UCSD-AML1 (cell line): Measurements from ENCODE around the gene CCDC85C.

ENCODE experiments used
- DNase-seq: peaks from one replicate; lab custom pipeline; 2025; ENCODE audit not compliant: unreplicated experiment; lab: John Stamatoyannopoulos, UW

CCDC85C gene

DNA sequence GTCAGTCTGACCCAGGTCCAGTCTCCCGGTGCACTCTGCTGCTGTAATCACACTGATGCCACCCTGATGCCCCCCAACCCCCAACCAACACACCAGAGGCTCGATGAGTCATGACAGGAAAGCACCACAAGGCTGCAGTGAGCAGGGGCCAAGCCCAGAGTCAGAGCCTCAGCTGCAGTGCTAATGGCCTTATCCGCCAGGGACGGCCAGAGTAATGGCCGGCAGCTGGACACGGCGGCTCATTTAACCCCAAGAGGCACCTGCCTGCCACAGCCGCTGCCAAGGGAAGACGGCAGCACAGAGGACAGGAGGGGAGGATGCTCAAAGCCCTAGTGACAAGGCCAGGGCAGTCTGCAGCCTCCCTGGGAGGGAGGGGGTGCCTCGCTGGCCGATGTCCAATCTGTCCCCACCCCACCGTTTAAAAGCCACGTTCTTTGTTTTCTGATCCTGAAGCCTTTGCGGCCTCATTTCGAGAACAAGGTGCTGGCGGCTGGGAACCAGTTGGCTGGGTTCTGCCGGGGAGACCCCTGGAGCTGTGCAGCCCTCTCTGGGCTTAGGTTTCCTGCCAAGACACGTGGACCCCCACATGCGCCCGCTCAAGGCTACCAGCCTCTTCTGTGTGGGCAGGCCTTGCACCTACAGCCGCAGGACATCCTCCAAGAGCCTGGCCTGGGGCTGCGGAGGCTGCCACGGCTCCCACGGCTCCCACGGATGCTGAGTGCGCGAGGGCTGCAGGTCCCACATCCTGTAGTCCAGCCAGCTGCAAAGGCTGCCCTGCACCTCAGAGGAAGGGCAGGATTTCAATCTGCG, 13.1 kb downstream of the CCDC85C start:
- no peak for DNase-seq

DNA sequence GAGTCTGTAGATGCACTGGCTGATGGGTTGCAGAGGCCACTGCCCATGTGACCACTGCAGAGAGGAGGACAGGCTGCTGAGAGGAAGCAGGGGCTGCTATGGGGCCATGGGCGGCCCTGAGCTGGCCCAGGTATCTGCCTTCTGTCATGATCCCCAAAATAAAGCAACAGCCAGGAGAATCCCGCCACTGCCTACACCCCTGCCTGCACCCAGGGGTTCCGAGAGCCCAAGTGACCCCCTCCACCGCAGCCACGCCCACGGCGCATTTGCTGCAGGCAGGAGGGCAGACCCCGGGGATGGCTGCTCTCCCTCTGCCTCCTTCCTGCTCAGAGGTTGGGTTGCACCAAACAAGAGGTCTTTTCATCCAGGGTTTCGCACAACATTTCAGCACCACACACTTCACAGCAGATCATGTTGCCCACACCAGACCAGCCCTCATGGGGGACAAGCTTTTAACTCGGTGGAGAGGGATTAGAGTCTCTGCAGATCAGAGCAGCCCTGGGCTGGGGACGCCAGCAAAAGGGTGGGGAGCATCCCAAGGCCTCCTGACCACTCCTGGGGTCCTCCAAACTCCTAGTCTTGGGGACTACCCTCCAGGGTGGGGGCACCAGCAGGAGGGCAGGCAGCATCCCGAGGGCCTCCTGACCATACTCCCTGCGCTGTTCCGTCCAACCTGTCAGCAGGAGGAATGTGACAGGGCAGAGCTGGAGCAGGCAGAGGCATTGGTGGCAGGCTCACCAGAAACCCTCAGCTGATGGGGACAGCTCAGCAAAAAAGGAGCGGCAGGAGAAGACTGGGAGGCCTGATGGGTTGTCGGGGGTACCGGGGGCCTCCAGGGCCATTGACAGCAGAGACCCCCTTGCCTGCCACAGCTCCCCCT, 14.1 kb downstream of the CCDC85C start:
- no peak for DNase-seq

DNA sequence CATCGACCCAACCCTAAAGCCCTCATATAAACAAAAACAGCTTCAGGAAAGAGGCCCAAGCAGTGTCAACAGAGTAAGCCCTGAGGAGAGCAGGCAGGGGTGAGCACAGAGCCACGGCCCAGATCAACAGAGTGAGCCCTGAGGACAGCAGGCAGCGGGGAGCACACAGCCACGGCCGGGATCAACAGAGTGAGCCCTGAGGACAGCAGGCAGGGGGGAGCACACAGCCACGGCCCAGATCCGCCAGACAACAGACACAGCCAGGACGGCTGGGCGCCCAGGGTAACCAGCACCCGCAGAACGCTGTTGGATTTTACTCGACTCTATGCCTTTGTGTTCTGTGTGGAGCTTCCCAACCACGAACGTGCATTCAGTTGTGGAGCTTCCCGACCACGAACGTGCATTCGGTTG, 15.0 kb downstream of the CCDC85C start:
- no peak for DNase-seq

DNA sequence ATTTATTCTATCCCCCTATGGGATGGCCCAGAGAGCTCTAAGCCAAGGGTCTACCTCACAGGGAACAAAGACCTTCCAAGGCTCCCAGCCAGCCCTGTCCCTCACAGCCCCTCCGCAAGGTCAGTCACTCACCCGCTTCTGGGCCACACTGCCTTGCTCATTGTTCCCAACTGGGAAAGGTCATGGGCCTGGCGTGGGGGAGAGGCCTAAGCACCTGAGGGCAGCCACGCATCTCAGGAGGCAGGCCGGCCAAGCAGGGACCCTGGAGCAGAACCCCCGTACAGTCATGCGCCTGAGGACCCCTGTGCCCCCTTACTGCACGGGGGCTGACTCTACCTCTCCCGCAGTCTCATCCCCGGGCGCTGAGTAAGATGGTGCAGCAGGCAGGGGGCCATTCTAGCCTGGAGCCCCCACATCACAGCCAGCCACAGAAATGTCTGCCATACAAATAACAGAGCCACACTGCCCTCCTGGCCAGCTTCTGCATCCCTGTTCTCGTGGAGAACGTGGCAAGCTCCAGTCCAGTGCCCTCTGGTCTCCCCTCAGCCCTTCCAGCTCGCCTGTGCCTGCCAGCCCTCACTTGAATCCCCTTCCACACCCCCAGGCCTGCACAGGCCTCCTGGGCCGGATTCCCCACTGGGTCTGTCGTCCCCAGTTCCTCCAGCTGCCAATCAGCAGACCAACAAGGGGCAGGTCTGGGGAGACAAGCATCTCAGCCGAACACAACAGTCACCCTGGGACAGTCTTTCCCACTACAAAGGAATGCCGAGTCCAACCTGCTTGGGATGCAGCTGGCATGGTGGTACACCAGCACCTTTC, 16.3 kb downstream of the CCDC85C start:
- no peak for DNase-seq

DNA sequence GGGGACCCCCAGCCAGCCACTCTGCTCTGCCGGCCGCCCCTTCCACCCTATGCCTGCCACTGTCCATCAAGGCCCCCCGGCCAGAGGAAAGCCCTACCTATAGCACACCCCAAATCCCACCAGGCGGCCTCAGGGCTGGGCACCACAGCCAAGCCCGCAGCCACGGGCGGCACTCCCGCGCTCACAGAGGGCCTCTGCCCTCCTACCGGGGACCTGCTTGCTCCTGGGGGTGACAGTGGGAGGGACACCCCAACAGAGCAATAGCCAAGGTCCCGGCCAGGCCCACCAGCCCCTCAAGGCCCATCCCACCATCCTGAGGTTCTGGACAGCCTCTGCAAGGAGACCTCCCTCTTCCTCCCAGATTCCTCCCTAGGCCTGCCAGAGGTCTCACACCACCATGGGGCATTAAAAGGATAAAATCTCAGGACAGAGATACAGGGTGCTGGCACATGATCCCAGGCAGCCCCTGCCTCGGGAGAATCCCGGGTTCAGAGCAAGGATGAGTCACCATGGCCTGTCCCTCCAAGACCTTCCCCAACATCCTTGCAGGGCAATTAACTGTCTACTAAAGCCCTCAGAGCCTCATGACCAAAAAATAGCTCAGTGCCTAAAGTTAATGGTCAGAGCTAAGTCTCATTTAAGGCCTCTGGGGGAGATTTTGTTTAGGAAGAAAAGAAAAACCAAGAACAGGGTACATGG, 17.1 kb downstream of the CCDC85C start:
- no peak for DNase-seq

DNA sequence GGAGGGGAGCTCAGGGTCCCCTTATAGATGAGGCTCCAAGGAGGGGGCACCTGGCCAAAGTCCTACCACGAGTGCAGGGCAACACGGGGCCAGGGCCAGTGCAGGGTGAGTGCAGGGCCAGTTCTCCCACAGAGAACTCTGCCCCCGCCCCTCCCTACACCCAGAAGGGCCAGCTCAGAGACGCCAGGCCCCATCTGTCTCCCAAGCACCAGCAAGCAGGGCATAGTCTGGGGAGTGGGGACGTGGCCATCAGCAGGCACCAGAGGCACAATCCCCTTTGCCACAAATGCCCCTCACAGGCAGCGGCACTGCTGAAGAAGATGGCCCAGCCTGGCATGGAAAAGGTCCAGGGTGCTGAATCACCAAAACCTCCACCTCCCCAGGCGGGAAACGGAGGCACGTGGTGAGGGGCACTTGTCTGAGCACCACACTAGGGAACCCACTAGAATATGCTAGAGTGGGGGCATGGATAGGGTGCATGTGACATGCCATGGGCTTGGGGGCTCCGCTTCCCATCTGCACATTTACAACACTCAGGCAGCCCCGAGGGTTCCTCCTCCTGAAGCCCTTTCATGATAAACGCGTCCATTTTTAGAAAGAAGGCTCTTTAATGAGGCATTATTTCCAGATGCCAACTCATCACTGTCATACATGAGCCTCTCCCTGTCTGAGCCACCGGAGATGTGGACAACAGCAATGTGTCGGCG, 17.8 kb downstream of the CCDC85C start:
- DNase-seq, result no peak

DNA sequence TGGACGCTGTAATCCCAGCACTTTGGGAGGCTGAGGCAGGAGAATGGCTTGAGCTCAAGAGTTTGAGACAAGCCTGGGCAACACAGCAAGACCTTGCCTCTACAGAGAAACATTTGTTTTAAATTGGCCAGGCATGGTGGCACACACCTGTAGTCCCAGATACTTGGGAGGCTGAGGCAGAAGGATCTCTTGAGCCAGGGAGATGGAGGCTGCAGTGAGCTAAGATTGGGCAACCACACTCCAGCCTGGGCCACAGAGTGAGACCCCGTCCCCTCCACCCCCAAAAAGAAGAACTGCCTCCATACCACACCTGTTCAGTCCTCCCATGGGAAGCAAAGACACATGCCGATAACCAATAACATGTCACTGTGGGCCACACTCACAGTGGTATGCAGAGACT, 19.2 kb downstream of the CCDC85C start:
- DNase-seq, result no peak

DNA sequence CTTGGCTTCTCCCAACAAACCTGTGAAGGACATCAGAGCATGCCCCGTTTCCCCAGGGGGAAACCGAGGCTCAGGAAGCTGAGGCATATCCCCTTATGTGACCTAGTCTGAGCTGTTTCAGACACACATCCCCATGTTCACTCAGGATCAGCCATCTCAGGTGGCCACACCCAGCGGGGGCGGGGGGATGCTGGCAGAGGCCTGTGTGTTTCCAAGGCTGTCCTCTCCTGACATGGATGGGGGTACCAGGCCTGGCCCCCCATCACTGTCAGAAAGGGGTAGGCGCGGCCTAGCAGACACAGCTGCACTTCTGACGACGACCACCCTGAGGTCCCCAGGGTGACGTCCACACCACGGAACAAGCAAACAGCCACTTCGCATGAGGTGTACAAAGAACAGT, 22.1 kb downstream of the CCDC85C start:
- DNase-seq, result no peak

DNA sequence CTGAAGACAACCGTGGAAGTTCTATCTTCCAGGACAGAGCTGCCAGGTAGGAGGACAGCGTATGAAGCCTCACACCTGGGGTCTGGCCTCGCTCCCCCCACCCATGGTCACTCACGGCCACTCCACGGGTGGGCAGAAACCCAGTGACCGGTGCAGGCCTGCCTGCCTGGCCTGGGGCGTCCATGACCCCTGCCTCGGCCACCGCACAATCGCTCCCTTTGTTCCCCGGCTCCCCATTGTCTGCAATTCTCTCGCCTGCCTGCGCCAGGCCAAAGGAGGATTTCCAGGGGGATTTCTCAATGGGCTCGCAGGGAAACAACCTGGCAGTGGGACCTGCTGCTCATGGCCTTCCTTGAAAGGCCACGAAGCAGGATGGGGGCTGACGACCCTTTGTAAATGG, 22.6 kb downstream of the CCDC85C start:
- no peak for DNase-seq

DNA sequence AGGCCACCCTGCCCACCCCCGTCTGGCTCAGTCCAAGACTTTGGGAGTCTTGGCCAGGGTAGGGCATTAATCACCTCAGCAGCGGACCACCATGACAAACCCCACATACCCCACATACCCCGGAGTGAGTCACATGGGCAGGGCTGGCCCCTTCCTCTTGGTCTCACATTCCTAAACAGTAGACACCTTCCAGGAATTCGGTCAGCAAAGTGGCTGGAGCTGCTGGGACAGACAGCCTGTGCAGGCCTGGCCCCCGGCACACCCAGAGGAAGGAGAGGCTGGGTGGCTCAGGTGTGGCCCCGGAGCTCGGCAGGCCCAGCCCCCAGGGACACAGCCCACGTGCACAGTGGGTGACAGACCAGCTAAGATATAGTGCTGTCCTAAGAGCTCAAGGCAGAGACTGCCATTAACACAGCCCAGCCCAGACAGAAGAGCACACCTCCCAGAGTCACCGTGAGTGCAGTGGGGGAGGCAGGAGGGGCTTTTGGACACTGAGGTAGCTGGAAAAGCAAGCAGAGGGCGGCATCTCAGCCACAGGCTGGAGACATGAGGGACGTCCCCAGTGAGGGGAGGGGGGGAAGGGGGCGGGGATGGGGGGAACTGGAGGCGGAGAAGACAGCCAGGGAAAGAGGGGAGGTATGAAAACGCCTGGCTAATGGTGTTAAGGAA, 24.0 kb downstream of the CCDC85C start:
- DNase-seq, result no peak

DNA sequence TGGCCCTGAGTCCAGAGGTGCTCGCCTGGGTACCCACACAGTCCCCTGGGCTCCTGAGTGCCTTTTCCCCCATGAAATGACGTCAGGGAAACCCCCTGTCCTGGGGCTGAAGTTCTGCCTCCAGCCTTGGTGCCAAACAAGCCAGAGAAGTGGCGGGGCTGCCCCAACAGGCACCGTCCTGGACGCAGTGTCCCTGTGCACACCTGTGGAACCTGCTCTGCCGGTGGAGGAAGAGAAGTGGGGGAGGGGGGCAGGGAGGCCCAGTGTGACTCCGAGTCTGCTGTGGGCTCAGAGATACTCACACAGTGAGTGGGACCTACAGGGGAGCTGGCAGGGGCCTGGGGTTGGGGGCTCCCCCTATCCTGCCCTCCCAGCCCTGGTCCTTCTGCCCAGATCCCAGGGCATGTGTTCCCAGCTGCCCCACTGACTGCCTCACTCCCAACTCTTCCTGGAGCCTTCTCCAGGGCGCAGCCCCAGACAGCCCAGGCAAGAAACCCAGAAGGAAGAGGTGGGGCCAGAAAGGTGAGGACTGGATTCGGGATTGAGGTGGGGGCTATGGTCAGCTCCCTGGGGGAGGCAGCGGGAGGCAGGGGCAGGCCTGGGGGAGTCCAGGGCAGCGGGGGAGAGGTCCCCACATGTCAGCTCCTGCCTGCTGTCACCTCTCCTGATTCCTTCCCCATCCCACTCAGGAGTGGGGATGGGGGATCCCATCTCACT, 24.7 kb downstream of the CCDC85C start:
- DNase-seq, result no peak

DNA sequence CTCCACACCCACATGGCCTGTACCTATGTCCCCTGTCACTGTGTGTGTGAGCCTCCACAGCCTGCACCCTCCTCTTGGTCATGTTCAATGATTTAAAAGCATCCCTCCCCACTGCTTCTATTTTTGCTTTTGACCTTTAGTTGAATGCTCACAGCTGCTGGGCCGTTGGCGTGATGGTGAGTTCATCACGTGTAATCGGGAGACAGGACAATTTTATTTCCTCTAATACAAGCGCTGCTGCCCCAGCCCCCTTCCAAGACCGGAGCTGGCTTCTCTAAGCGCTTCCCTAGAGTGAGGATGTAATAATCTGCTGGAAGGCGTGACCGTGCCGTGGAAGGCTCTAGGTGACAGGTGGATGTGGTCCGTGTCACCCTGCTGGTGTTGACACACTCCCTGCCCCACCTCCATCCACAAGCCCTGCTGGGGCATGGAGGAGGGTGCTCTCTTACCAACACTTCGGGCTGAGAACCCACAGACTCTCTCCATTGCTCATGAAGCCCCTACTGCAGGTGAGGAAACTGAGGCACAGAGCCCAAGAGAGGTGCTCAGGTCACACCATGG, 25.4 kb downstream of the CCDC85C start:
- DNase-seq, result no peak

DNA sequence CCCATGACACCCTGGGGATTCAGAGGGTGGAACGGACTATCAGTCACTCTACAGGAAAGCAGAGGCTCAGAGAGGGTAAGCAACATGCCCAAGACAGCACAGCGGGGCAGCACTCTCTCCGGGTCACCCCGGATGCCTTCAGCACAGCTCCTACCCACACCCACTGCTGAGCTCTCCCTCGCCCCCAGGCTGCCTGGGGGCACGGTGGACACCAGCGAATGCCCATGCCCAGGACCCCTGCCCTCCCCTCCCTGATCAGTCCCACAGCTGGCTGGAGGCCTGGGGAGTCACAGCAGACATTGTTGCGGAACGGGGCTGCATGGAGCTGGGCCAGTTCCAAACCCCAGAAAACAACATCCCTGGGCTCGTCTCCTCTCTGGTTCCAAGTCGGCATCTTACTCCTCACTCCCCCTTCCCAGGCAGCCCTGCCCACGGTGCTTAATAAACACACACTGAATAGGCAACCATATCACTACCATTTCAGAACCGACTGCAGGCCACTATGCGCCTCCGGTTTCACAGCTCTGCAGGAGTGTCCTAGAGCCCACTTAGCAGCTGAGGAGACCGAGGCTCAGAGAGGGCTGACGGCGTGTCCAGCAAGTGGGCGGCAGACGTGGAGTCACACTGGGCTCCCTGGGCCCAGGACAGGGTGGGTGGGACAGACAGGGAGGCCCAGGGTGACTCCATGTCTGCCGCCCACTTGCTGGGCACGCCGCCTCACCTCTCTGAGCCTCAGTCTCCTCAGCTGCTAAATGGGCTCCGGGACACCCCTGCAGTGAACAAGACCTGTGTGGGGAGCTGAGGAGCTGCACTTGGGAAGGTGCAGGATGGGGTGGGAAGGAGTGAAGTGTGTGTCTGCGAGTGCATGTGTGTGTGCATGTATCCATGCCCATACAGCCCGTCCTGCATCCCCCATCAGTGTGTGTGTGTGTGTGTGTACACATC, 27.0 kb downstream of the CCDC85C start:
- DNase-seq, result no peak

DNA sequence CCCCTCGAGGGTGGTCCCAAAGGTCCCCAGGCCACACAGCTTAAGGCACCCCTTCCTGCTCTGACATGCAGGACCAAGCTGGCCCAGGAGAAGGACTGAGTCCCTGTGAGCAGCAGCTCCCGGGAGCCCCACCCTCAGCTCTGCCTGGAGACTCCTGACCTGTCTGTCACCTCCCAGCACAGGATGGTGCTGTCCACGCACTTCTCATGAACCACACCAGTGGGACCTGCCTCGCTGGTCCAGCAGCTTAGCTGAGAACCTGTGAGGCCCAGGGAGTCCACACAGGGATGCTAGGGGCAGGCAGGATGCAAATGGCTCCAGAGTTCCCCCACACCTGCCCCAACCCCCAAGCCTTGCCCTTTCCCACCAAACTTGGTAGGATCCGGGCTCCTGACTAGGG, 27.7 kb downstream of the CCDC85C start:
- DNase-seq, result no peak

DNA sequence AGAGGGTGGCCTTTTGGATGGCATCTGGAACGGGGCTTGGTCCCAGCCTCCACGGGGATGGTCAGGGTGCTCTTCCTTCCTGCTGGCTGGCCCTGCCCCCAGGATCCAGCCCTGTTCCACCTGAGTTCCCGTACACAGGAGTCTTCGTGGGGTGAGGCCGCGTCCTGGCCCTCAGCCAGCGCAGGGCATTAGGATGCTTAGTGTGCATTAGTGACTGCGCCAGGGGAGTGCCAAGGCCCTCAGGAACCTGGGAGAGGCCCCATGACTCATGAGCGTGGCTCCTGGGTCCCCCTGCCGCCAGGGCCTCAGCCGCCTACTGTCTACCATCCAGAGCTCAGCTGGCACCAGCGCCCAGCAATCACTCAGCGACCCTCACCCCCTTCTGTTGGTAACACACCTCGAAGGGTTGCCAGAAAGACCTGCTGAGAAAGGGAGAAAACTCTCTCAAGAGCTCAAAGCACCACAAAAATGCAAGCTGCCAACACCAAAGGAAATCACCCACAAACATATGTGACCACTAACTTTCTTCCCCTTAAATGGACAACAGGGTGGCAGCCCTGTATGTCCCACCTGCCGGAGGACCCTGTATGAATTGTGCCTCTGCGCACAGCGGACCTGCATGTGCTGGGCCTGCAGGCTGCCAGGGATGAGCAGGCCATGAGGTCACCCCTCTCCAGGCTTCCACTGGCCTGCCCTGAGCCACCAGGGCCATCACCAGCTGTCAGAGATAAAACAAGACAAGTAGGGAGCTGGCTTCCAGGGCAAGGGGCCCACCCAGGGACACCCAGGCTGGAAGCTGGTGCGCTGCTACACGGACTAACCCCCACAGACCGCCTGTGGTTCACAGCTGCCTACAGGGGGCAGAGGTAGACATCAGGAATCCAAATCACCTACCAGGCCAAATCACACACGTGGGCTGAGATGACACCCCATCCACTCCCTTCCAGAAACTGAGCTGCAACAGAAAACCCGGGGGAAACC, 28.7 kb downstream of the CCDC85C start:
- DNase-seq, result no peak

DNA sequence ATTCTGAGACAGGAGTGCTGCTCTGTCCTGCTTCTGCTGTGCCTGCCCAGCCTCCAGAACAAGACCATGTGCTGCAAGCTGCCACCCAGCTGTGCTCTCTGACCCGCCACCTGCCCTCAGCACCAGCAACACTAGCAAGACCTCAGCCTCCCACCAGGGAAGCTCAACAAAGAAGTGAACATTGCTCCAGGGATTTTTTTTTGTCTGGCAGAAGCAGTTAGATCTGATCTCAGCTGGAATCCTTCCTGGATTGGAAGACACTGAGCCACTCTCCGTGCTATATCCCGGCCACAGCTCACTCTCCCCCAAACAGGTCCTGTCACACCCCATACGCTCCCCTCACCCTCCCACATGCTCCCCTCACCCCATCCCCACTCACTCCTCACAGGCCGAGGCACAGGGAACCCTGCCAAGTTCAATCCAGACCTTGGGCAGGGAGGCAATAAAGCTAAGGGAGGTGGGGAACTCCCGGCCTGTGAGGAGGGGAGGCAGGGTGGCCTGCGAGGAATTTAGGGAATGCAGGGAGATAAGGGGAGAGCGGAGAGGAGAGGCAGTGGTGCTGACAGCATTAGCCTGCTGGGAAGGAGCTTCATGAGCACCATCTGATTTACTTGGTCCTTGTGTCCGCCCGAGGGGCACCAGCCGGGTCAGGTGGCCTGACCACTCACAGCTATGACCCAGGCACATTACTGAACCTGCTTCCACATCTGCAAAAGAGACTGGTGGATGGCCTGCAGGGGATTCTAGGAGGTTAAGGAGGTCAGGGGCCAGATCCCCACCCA, 29.7 kb downstream of the CCDC85C start:
- DNase-seq, result no peak
